T-cell (primary cell): Measurements from ENCODE around the gene BRPF1. TPM values are rescaled to one million over a fixed set of nuclear protein-coding genes. Genes with fewer than 3 reads are reported as not detected.

ENCODE experiments used
- ATAC-seq, 4 experiments: fragments of 200-7000 bp in 3 of 4; fragments of 150-1000 bp in 1 of 4; cut with Tn5 transposase; replicated peaks in 1 of 4; 1 replicate in 3 of 4; 2 replicates in 1 of 4; pipeline ENCODE4 v1.10.0; 2021; ENCODE audit warnings: moderate library complexity in 3 of 4, mild to moderate bottlenecking in 2 of 4, moderate number of reproducible peaks in 1 of 4
- CTCF ChIA-PET, 2 donors: fragments of 300-600 bp; sonication (Branson Sonifier 250); formaldehyde crosslinking; loops; one replicate each; lab custom pipeline; 2022; ENCODE audit warnings: antibody characterized with exemption in 2 of 2; lab: Charles Lee
- POLR2A ChIA-PET, 2 donors: fragments of 300-600 bp; sonication (Branson Sonifier 250); formaldehyde crosslinking; loops; one replicate each; lab custom pipeline; 2022; ENCODE audit warnings: antibody characterized with exemption in 2 of 2; lab: Charles Lee
- DNase-seq, 35 experiments: peaks; one replicate each; pipeline versions ENCODE4 v3.0.0 to v3.0.0-alpha.2; 2013 to 2023
- H3K27ac ChIP-seq: one replicate; pipeline ENCODE4 v1.5.1; 2013; ENCODE audit warnings: low read length
- H3K27me3 ChIP-seq, 2 experiments: replicated peaks in 1 of 2; 1 replicate in 1 of 2; 2 replicates in 1 of 2; pipeline versions ENCODE4 v1.6.1 to v1.7.0; 2013; ENCODE audit warnings: low read length in 1 of 2, mixed read lengths in 1 of 2; ENCODE audit not compliant: control insufficient read depth in 2 of 2, insufficient read depth in 2 of 2; ENCODE audit errors: extremely low read depth in 1 of 2
- H3K36me3 ChIP-seq, 2 donors: 1 replicate in 1 of 2; 2 replicates in 1 of 2; pipeline versions ENCODE4 v1.6.1 to v1.7.0; 2013; ENCODE audit warnings: low read length in 1 of 2; ENCODE audit not compliant: control insufficient read depth in 2 of 2, insufficient read depth in 1 of 2; ENCODE audit errors: extremely low read depth in 1 of 2
- H3K4me1 ChIP-seq, 2 experiments: 1 replicate in 1 of 2; 2 replicates in 1 of 2; pipeline versions ENCODE4 v1.6.1 to v1.7.0; 2013; ENCODE audit warnings: low read length in 2 of 2, mixed read lengths in 1 of 2; ENCODE audit not compliant: insufficient read depth in 2 of 2, control insufficient read depth in 1 of 2; ENCODE audit errors: extremely low read depth in 1 of 2
- H3K4me3 ChIP-seq, 2 donors: 1 replicate in 1 of 2; 2 replicates in 1 of 2; pipeline versions ENCODE4 v1.5.1 to v1.7.0; 2013; ENCODE audit warnings: mild to moderate bottlenecking in 2 of 2, low read length in 1 of 2, moderate library complexity in 1 of 2; ENCODE audit not compliant: control insufficient read depth in 1 of 2; ENCODE audit errors: extremely low read depth in 1 of 2
- H3K9me3 ChIP-seq: 2 replicates; pipeline ENCODE4 v1.7.0; 2013
- H3K27ac Mint-ChIP-seq, 2 donors: one replicate each; pipeline ENCODE4 v1.8.0; 2020 to 2021; ENCODE audit warnings: mild to moderate bottlenecking in 2 of 2, mixed read lengths in 2 of 2
- H3K27me3 Mint-ChIP-seq, 2 donors: one replicate each; pipeline ENCODE4 v1.8.0; 2021 to 2022; ENCODE audit warnings: mixed read lengths in 2 of 2
- H3K36me3 Mint-ChIP-seq: one replicate; pipeline ENCODE4 v1.8.0; 2021; ENCODE audit warnings: mixed read lengths
- H3K4me1 Mint-ChIP-seq, 3 donors: one replicate each; pipeline ENCODE4 v1.8.0; 2020 to 2022; ENCODE audit warnings: mixed read lengths in 3 of 3, mild to moderate bottlenecking in 1 of 3
- H3K4me3 Mint-ChIP-seq, 3 donors: one replicate each; pipeline ENCODE4 v1.8.0; 2020 to 2022; ENCODE audit warnings: mild to moderate bottlenecking in 3 of 3, mixed read lengths in 3 of 3, moderate library complexity in 3 of 3
- H3K9me3 Mint-ChIP-seq, 3 donors: one replicate each; pipeline ENCODE4 v1.8.0; 2020 to 2022; ENCODE audit warnings: mixed read lengths in 3 of 3
- WGBS: methylation state at CpG from one replicate; pipeline ENCODE4 v1.1.5; 2013; ENCODE audit warnings: missing lambda C conversion rate; ENCODE audit not compliant: insufficient coverage; 5-methylcytosine and 5-hydroxymethylcytosine counted together
- total RNA-seq, 35 experiments: library from RNA in 6 of 35; stranded (reverse) in 6 of 35; fragments of 120-200 nt in 1 of 35; gene quantifications; one replicate each; pipeline versions ENCODE4 v1.2.1 to v1.2.4 and lab custom pipeline; 2013 to 2026

Gene BRPF1
- total RNA-seq, 5 donors from 2014 or later (not counting 1 experiment from before 2014, with no cell fraction given) = 28.6 to 46.3 (median 39.0) TPM

DNA sequence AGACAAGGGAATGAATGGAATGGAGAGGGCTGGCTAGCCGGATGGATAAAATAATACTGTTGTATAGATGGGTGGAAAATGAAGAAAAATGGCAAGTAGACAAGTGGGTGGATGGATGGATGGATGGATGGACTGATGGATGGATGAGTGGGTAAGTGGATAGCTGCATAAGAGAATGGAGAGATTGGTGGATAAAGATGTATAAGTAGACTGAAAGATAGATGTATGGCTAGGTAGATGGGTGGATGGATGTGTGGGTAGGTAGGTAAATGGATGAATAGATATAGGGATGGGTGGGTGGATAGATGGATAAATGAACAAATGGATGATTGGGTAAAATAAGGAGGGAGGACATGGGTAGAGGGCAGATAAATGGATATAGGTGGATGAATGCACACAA is 14.0 kb upstream of the BRPF1 start:
- ATAC-seq = no peak
- POLR2A ChIA-PET = no interaction called here
- no peaks in the 10 kb centered on the region for H3K36me3 Mint-ChIP-seq
- Histone ChIP-seq H3K27me3 (peaks cover 0 to 5% of the 10 kb centered on the region in 2 experiments), H3K36me3 (no peaks in the 10 kb centered on the region), H3K4me1 (peaks cover 2 to 7% of the 10 kb centered on the region in 2 experiments), H3K27ac (no peak overlapping the region), H3K4me3 (no peak overlapping the region), H3K9me3 (no peaks in the 10 kb centered on the region)
- CTCF ChIA-PET = interaction anchor here (1.0 to 1.2 kb wide), 2 partner anchors 9 to 10 kb away, joined by 4 to 6 read pairs; no protein-coding TSS in a partner anchor
- no peak for DNase-seq
- no peak overlapping the region for H3K27ac Mint-ChIP-seq
- no peak overlapping the region for H3K4me3 Mint-ChIP-seq
- no peaks in the 10 kb centered on the region for H3K9me3 Mint-ChIP-seq
- WGBS = 88% methylated on average over 1 of the region's 1 CpG
- peaks cover 0 to 2% of the 10 kb centered on the region in 2 donors for H3K27me3 Mint-ChIP-seq
- peaks cover 12 to 16% (median 14%) of the 10 kb centered on the region in 3 donors for H3K4me1 Mint-ChIP-seq

DNA sequence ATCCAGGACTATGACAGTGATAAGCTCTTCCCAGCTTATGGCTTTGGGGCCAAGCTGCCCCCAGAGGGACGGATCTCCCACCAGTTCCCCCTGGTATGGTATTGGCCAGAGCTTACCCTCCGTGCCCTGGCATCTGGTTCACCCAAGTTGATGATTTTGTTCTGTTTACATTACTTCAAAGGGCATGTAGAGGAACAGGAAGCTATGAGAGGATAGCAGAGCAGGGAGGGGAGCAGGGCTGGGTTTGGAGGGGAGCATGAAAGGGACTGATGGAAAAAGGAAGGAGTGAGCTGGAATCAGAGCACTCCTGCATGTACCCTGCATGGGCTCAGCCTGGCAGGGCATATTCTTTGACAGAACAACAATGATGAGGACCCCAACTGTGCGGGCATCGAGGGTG is 13.4 kb upstream of the BRPF1 start:
- ATAC-seq = peak; percentile 40 to 70 (median 52)
- no peak overlapping the region for H3K4me3 ChIP-seq
- H3K9me3 ChIP-seq = no peaks in the 10 kb centered on the region
- peaks cover 12 to 16% (median 14%) of the 10 kb centered on the region in 3 donors for H3K4me1 Mint-ChIP-seq
- ChIA-PET CTCF (interaction anchor here (0.5 to 1.2 kb wide), 4 partner anchors 9 to 366 kb away, joined by 3 to 6 read pairs (median 4); no protein-coding TSS in a partner anchor), POLR2A (interaction anchor here in 1 of 2 donors (0.6 kb wide), 1 partner anchor 65 kb away, joined by 5 read pairs; no protein-coding TSS in a partner anchor)
- H3K4me1 ChIP-seq = peaks cover 2 to 7% of the 10 kb centered on the region in 2 experiments
- no peak overlapping the region for H3K4me3 Mint-ChIP-seq
- H3K27ac ChIP-seq = no peak overlapping the region
- peaks cover 2 to 3% of the 10 kb centered on the region in 2 donors for H3K27me3 Mint-ChIP-seq
- H3K36me3 Mint-ChIP-seq = no peaks in the 10 kb centered on the region
- no peak overlapping the region for H3K27ac Mint-ChIP-seq
- H3K27me3 ChIP-seq = no peaks in the 10 kb centered on the region
- 0% methylated on average over 1 of the region's 4 CpGs for WGBS
- no peaks in the 10 kb centered on the region for H3K9me3 Mint-ChIP-seq
- no peaks in the 10 kb centered on the region for H3K36me3 ChIP-seq
- no peak for DNase-seq

DNA sequence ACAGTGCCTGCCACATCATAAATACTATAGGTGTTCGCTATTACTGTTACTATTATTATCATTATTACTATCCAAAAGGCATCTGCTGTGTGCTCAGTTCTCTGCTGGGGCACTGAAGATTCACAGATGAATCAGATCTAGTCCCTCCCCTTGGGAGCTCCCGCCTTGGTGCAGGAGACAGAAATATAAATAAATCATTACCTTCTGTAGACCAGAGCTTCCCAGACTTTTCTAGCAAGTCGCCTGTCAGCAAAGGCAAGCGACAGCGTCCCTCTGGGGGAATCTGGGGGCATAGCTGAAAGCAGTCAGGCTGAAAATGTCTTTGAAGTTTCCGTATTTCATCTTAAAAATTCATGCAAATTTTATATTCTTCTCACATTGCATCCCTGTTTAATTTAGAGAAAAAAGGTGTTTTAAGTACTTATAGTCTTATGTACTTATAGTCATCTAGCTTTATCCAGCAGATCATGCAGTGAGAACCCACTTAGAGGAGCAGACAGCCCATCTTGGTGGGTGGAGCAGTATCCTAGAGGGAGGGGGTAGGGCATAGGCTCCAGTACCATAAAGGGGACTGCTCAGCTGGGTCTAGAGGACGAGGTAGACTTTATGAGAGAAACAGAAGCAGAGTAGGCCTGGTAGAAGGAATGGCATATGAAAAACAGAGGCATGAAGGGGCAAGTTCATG is 10.4 kb upstream of the BRPF1 start:
- H3K36me3 ChIP-seq = no peaks in the 10 kb centered on the region
- H3K9me3 Mint-ChIP-seq = no peaks in the 10 kb centered on the region
- 38% methylated on average over 1 of the region's 7 CpGs for WGBS
- H3K36me3 Mint-ChIP-seq = no peaks in the 10 kb centered on the region
- no peaks in the 10 kb centered on the region for H3K9me3 ChIP-seq
- CTCF ChIA-PET = no interaction called here
- H3K27ac ChIP-seq = no peak overlapping the region
- peaks cover 0 to 3% of the 10 kb centered on the region in 2 donors for H3K27me3 Mint-ChIP-seq
- ATAC-seq = no peak
- no peak overlapping the region for H3K27ac Mint-ChIP-seq
- peaks cover 0 to 2% of the 10 kb centered on the region in 2 experiments for H3K27me3 ChIP-seq
- H3K4me3 Mint-ChIP-seq = no peak overlapping the region
- no peak overlapping the region for H3K4me3 ChIP-seq
- no peak for DNase-seq
- POLR2A ChIA-PET = interaction anchor here in 1 of 2 donors (0.7 kb wide), 1 partner anchor 348 kb away, joined by 5 read pairs; no protein-coding TSS in a partner anchor
- peaks cover 9 to 17% (median 14%) of the 10 kb centered on the region in 3 donors for H3K4me1 Mint-ChIP-seq
- peaks cover 2 to 7% of the 10 kb centered on the region in 2 experiments for H3K4me1 ChIP-seq

DNA sequence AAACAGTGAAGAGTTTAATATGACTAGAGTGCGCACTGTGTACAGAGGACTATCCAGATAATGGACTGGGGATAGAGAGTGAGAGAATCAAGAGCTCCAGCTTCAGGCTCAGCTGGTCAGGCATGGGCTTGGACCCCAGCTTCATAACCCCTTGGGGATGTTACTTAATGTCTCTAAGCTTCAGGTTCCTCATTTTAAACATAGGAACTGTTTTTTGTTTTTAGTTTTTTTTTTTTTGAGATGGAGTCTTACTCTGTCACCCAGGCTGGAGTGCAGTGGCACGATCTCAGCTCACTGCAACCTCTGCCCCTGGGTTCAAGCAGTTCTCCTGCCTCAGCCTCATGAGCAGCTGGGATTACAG is 9.9 kb upstream of the BRPF1 start:
- CTCF ChIA-PET = interaction anchor here in 1 of 2 donors (0.5 kb wide), 1 partner anchor 254 kb away, joined by 16 read pairs; no protein-coding TSS in a partner anchor

DNA sequence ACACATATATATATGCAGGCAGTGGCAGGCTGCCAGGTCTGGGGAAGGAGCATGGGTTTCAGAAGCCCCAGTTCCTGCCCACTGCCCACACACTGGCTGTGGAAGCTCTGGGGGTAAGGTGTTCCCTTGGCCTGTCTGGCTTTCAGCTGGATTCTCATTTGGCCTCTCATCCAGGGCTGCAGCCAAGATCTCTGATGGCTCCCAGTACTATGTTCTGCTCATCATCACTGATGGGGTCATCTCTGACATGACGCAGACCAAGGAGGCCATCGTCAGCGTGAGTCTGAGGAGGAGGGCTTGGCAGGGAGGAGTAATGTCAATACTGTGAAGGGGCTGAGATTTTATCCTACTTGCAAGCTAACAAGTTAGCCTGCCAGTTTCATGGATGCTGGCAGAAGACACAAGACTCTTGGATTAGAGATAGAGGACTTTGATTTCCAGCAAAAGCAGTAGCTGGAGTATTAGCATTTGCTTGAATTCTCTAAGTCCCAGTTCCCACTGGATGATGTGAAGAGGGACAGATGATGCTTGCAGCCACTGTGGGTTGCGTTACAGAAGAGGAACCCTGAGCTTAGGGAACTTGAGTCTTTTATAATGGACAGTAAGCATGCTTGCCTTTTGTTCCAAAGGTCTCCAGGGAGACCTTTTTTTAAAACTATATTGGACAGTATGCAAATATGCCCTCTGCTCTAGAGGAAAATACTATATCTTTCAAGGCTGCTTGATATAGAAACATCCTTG is 5.6 kb upstream of the BRPF1 start:
- WGBS = 97% methylated on average over 3 of the region's 4 CpGs
- H3K4me1 ChIP-seq = peaks cover 10 to 19% of the 10 kb centered on the region in 2 experiments
- no peaks in the 10 kb centered on the region for H3K9me3 ChIP-seq
- H3K27ac Mint-ChIP-seq = no peak overlapping the region
- peaks cover 27 to 31% (median 28%) of the 10 kb centered on the region in 3 donors for H3K4me1 Mint-ChIP-seq
- no peak overlapping the region for H3K4me3 ChIP-seq
- H3K27me3 ChIP-seq = peaks cover 0 to 2% of the 10 kb centered on the region in 2 experiments
- CTCF ChIA-PET = interaction anchor here (0.6 to 0.9 kb wide), 2 partner anchors 11 kb away, joined by 3 read pairs; no protein-coding TSS in a partner anchor
- no peak overlapping the region for H3K27ac ChIP-seq
- H3K4me3 Mint-ChIP-seq = no peak overlapping the region
- H3K36me3 ChIP-seq = no peaks in the 10 kb centered on the region
- H3K9me3 Mint-ChIP-seq = no peaks in the 10 kb centered on the region
- no peaks in the 10 kb centered on the region for H3K36me3 Mint-ChIP-seq
- POLR2A ChIA-PET = no interaction called here
- ATAC-seq = no peak
- peaks cover 0 to 3% of the 10 kb centered on the region in 2 donors for H3K27me3 Mint-ChIP-seq
- no peak for DNase-seq

More for the DNA sequence above, 9.9 kb upstream of the BRPF1 start:
- Histone ChIP-seq H3K36me3 (no peaks in the 10 kb centered on the region), H3K4me3 (no peak overlapping the region), H3K27ac (no peak overlapping the region), H3K4me1 (peaks cover 2 to 10% of the 10 kb centered on the region in 2 experiments), H3K9me3 (no peaks in the 10 kb centered on the region), H3K27me3 (peaks cover 0 to 2% of the 10 kb centered on the region in 2 experiments)
- Mint-ChIP-seq H3K27me3 (peaks cover 0 to 3% of the 10 kb centered on the region in 2 donors), H3K9me3 (no peaks in the 10 kb centered on the region), H3K27ac (no peak overlapping the region), H3K4me1 (peaks cover 12 to 20% (median 16%) of the 10 kb centered on the region in 3 donors), H3K4me3 (no peak overlapping the region), H3K36me3 (no peaks in the 10 kb centered on the region)
- 86% methylated on average over 2 of the region's 2 CpGs for WGBS
- POLR2A ChIA-PET = interaction anchor here in 1 of 2 donors (0.7 kb wide), 1 partner anchor 348 kb away, joined by 5 read pairs; no protein-coding TSS in a partner anchor
- DNase-seq = no peak
- ATAC-seq = no peak
